Activated naive CD4-positive, alpha-beta T cell treated with anti-CD3 and anti-CD28 coated beads, Interleukin-2, amount 50 U/mL, for 24 hours (primary cell): Measurements from ENCODE around the gene IRF2BP1.
"Not testable (repeated sequence)": the region's sequence is repeated elsewhere in the genome, so short reads cannot be mapped to it uniquely, and the experiment has no call there.

ENCODE experiments used
- H3K27ac Mint-ChIP-seq: one replicate; pipeline ENCODE4 v1.8.0; 2021; ENCODE audit warnings: mild to moderate bottlenecking, mixed read lengths
- H3K27me3 Mint-ChIP-seq: one replicate; pipeline ENCODE4 v1.8.0; 2021; ENCODE audit warnings: mixed read lengths
- H3K36me3 Mint-ChIP-seq: one replicate; pipeline ENCODE4 v1.8.0; 2021; ENCODE audit warnings: mixed read lengths
- H3K4me1 Mint-ChIP-seq: one replicate; pipeline ENCODE4 v1.8.0; 2021; ENCODE audit warnings: mixed read lengths
- H3K4me3 Mint-ChIP-seq: one replicate; pipeline ENCODE4 v1.8.0; 2021; ENCODE audit warnings: mild to moderate bottlenecking, mixed read lengths
- H3K9me3 Mint-ChIP-seq: one replicate; pipeline ENCODE4 v1.8.0; 2021; ENCODE audit warnings: mixed read lengths

IRF2BP1 gene

DNA sequence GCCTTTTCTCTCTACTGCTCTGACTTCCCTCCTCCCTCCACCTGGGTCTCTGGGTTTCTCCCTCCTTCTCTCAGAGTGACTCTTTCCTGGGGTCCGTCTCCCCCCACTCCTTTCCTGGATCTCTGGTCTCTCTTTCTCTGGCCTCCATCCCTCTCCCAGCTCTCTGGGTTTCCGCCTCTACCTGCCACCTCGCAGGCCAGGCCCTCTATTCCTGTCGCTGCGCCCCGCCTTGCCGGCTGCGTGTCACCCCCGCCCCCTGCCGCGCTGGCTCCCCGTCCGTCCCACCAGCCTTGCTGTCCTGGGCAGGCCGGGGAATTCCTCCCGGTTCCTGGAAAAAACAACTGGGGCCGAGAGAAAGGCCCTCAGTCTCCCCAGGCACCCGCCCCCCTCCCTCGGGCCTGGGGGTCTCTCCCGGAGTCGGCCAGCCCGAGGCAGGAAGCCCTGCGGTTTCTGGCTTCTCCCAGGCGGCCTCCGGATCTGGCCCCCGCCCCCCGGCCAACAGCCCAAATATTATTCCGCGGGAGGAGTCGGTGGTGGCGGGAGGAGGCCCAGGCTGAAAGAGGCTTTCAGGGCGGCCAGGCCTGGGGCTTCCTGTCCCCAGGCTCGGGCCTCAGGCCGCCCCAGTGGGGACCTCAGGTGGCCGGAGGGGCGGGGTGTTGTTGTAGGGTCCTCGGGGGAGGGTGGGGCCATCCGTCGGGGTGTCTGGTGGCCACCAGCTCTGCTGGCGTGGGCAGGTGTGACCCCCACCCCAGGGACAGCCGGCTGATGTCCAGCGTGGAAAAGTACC lies 9.3 kb downstream of the IRF2BP1 start:
- H3K36me3 Mint-ChIP-seq: no peaks in the 10 kb centered on the region
- peak overlapping the region; percentile 0 for H3K27ac Mint-ChIP-seq
- peak overlapping the region; percentile 23 for H3K4me3 Mint-ChIP-seq
- peaks cover 6% of the 10 kb centered on the region for H3K27me3 Mint-ChIP-seq
- H3K9me3 Mint-ChIP-seq: no peaks in the 10 kb centered on the region
- H3K4me1 Mint-ChIP-seq: peaks cover 13% of the 10 kb centered on the region

- peak overlapping the region; percentile 23 for H3K4me3 Mint-ChIP-seq
- no peaks in the 10 kb centered on the region for H3K9me3 Mint-ChIP-seq
- H3K36me3 Mint-ChIP-seq: no peaks in the 10 kb centered on the region
- peaks cover 10% of the 10 kb centered on the region for H3K4me1 Mint-ChIP-seq
- peak overlapping the region; percentile 0 for H3K27ac Mint-ChIP-seq
- H3K27me3 Mint-ChIP-seq: peaks cover 6% of the 10 kb centered on the region
These were observed 9.9 kb downstream of the IRF2BP1 start for GRCh38 chr19:45876161-45876410.

DNA sequence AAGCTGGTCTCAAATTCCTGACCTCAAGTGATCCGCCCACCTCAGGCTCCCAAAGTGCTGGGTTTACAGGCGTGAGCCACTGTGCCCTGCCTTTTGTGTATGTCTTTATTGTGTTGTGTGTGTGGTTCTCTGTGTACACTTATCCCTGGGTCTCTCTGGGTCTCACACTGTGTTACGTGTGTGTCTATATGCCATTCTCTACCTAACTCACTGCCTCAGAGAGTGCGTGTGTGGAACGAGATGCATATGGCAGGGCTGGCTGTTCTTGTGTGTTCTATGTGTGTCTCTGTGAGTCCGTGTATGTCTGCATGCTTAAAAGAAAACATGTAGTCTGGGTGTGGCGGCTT lies 11.3 kb downstream of the IRF2BP1 start:
- Mint-ChIP-seq H3K27me3 (peaks cover 6% of the 10 kb centered on the region), H3K36me3 (no peaks in the 10 kb centered on the region), H3K4me1 (peaks cover 10% of the 10 kb centered on the region), H3K4me3 (no peak overlapping the region), H3K27ac (peak overlapping the region; percentile 84), H3K9me3 (no peaks in the 10 kb centered on the region)

DNA sequence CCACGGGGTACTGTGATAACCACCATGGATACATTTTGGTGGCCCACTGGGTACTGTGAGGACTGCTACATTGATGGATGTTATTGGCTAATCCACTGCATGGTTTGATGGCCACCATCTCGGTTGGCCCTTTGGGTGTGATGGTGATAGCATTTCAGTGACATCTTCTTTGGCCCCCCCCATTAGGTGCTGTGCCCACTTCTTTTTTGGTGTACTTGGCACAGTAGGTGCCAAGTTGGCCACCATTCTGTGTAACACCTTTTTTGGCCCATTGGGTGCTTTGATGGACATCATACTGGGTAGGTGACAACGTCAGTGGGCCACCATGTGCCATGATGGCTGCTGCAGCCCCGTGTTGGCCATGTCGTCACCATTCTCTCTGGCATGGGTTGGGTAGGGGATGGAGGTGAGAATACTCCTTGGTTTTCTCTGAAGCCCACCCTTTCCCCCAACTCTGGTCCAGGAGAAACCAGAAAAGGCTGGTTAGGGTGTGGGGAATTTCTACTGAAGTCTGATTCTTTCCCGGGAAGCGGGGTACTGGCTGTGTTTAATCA lies 12.6 kb downstream of the IRF2BP1 start:
- H3K27me3 Mint-ChIP-seq: peaks cover 6% of the 10 kb centered on the region
- no peaks in the 10 kb centered on the region for H3K9me3 Mint-ChIP-seq
- peaks cover 10% of the 10 kb centered on the region for H3K4me1 Mint-ChIP-seq
- no peak overlapping the region for H3K4me3 Mint-ChIP-seq
- H3K36me3 Mint-ChIP-seq: no peaks in the 10 kb centered on the region
- no peak overlapping the region for H3K27ac Mint-ChIP-seq

DNA sequence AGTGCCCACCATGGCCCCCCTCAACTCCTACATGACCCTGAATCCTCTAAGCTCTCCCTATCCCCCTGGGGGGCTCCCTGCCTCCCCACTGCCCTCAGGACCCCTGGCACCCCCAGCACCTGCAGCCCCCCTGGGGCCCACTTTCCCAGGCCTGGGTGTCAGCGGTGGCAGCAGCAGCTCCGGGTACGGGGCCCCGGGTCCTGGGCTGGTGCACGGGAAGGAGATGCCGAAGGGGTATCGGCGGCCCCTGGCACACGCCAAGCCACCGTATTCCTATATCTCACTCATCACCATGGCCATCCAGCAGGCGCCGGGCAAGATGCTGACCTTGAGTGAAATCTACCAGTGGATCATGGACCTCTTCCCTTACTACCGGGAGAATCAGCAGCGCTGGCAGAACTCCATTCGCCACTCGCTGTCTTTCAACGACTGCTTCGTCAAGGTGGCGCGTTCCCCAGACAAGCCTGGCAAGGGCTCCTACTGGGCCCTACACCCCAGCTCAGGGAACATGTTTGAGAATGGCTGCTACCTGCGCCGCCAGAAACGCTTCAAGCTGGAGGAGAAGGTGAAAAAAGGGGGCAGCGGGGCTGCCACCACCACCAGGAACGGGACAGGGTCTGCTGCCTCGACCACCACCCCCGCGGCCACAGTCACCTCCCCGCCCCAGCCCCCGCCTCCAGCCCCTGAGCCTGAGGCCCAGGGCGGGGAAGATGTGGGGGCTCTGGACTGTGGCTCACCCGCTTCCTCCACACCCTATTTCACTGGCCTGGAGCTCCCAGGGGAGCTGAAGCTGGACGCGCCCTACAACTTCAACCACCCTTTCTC lies 13.6 kb downstream of the IRF2BP1 start:
- Mint-ChIP-seq H3K36me3 (no peaks in the 10 kb centered on the region), H3K4me3 (no peak overlapping the region), H3K4me1 (peaks cover 9% of the 10 kb centered on the region), H3K9me3 (no peaks in the 10 kb centered on the region), H3K27ac (no peak overlapping the region), H3K27me3 (peaks cover 6% of the 10 kb centered on the region)

DNA sequence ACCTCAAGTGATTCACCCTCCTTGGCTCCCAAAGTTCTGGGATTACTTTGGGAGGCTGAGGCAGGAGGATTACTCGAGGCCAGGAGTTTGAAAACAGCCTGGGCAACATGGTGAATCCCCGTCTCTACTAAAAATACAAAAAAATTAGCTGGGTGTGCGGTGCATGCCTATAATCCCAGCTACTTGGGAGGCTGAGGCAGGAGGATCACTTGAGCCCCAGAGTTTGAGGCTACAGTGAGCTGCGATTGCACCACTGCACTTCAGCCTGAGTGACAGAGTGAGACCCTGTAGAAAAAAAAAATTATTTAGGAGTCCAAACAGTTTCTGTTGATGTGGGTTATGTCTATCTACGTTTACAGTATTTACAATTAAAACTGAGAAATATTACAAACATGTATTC lies 15.1 kb downstream of the IRF2BP1 start:
- no peaks in the 10 kb centered on the region for H3K36me3 Mint-ChIP-seq
- H3K27ac Mint-ChIP-seq: no peak overlapping the region
- H3K4me3 Mint-ChIP-seq: no peak overlapping the region
- no peaks in the 10 kb centered on the region for H3K4me1 Mint-ChIP-seq
- H3K27me3 Mint-ChIP-seq: peaks cover 4% of the 10 kb centered on the region
- H3K9me3 Mint-ChIP-seq: no peaks in the 10 kb centered on the region

DNA sequence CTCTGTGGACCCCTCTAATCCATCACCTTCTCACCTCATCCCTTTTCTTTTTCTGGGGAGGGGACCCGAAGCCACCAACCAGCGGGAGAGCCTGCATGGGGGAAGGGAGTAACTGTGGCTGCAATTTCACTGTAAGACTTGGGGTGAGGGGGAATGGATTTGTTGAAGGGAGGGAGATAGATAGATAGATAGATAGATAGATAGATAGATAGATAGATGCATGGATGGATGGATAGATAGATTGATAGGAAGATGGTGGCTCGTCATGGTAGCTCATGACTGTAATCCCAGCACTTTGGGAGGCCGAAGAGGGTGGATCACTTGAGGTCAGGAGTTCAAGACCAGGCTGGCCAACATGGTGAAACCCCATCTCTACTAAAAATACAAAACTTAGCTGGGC lies 18.7 kb downstream of the IRF2BP1 start:
- not testable (repeated sequence) for H3K36me3 Mint-ChIP-seq, H3K9me3 Mint-ChIP-seq, H3K27ac Mint-ChIP-seq, H3K4me3 Mint-ChIP-seq
- Mint-ChIP-seq H3K27me3 (peaks cover 13% of the 10 kb centered on the region), H3K4me1 (peaks cover 11% of the 10 kb centered on the region)

GRCh38 chr19:45866400-45867176 lies 19.4 kb downstream of the IRF2BP1 start:
- Mint-ChIP-seq H3K36me3 (no peaks in the 10 kb centered on the region), H3K27me3 (peaks cover 13% of the 10 kb centered on the region), H3K9me3 (no peaks in the 10 kb centered on the region), H3K4me1 (peaks cover 16% of the 10 kb centered on the region), H3K4me3 (no peak overlapping the region), H3K27ac (no peak overlapping the region)

- Mint-ChIP-seq H3K36me3 (peaks cover 2% of the 10 kb centered on the region), H3K27me3 (peaks cover 13% of the 10 kb centered on the region), H3K4me1 (peaks cover 21% of the 10 kb centered on the region), H3K4me3 (no peak overlapping the region), H3K9me3 (no peaks in the 10 kb centered on the region), H3K27ac (no peak overlapping the region)
These were observed 20.5 kb downstream of the IRF2BP1 start for GRCh38 chr19:45865269-45865948.

DNA sequence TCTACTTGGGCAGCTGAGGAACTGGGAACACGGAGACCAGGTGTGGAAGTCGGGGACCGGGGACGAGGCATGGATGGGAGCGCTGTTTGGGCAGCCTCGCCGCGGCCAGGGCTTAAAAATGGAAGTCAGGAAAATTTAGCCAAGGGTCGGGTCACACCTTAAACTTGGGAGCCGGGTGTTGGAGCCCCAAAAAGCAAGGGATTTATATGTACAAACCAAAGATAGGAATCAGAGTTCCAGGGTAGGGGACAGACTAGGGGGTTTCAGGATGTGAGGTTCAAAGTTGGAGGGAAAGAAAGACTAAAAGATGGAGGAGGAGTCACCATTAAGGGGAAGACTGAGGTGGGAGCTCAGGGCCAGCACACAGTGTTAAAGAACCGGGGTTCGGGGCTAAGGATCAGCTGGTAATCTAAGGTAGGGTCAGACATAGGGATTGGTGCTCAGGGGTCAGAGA lies 21.3 kb downstream of the IRF2BP1 start:
- Mint-ChIP-seq H3K9me3 (no peaks in the 10 kb centered on the region), H3K27me3 (peaks cover 13% of the 10 kb centered on the region), H3K4me1 (peaks cover 24% of the 10 kb centered on the region), H3K4me3 (peak overlapping the region; percentile 60), H3K27ac (peak overlapping the region; percentile 76), H3K36me3 (peaks cover 2% of the 10 kb centered on the region)

DNA sequence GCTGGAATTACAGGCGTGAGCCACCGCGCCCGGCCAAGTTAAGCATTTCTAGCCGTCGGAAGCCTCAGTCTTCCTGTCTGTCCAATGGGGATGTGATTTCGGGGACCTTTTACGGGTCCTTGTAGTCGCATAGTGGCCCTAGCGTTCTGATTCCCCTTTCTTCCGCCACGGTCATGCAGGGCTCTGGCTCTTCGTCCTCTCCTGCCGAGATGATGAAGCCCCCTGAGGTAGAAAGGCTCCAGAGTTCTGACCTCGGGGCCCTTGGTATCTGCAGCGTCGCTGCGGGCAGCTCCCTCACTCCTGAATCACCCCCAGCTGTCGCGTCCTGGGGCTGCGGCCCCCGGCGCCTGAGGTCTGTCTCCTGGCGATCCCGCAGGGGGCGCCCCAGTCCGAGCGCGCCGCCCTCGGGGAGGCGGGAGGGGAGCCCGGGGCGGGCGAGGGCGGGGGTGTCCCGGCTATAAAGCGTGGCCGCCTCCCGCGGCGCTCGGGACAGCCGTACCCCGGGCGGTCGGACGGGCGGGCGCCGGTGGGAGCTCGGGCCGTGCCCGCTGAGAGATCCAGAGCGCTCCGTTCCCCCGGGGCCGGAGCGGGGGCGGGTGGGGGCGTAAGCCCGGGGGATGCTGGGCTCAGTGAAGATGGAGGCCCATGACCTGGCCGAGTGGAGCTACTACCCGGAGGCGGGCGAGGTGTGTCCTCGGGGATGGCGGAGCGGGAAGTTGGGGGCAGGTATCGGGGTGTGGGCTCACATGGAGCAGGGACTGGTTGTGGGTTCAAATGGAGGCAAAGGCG lies 21.9 kb downstream of the IRF2BP1 start, which contains the start of gene FOXA3:
Gene FOXA3 (plus strand): TSS at position 487 of the 789 bp plus-strand sequence. CDS start 131 bp downstream, at position 618.
- peak within 1 kb of the TSS; percentile 94 for H3K27ac Mint-ChIP-seq
- H3K4me1 Mint-ChIP-seq: peaks cover 25% of the 10 kb centered on the region
- peak within 1 kb of the TSS; percentile 94 for H3K4me3 Mint-ChIP-seq
- H3K27me3 Mint-ChIP-seq: peaks cover 13% of the 10 kb centered on the region
- no peaks in the 10 kb centered on the region for H3K9me3 Mint-ChIP-seq
- peaks cover 2% of the 10 kb centered on the region for H3K36me3 Mint-ChIP-seq

DNA sequence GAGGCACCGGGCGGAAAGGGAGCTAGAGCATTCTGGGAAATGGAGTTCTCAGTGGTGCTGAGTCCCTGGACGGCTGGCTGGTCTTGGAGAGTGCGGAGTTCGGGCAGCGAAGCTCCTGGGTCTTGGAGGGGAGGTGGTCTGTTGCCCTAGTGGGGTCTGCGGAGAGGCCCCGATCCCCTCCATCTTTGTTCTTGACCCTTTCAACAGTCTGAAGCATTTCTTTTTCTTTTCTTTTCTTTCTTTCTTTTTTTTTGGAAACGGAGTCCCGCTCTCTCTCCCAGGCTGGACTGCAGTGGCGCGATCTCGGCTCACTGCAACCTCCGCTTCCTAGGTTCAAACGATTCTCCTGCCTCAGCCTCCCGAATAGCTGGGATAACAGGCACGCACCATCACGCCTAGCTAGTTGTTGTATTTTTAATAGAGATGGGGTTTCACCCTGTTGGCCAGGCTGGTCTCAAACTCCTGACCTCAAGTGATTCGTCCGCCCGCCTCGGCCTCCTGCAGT lies 22.6 kb downstream of the IRF2BP1 start:
- H3K4me3 Mint-ChIP-seq: peak overlapping the region; percentile 94
- H3K36me3 Mint-ChIP-seq: peaks cover 2% of the 10 kb centered on the region
- H3K9me3 Mint-ChIP-seq: no peaks in the 10 kb centered on the region
- H3K27ac Mint-ChIP-seq: peak overlapping the region; percentile 94
- peaks cover 29% of the 10 kb centered on the region for H3K4me1 Mint-ChIP-seq
- H3K27me3 Mint-ChIP-seq: peaks cover 13% of the 10 kb centered on the region

- Mint-ChIP-seq H3K27ac (peak within 1 kb of the TSS; percentile 94), H3K9me3 (no peaks in the 10 kb centered on the region), H3K36me3 (peaks cover 2% of the 10 kb centered on the region), H3K4me3 (peak within 1 kb of the TSS; percentile 94), H3K4me1 (peaks cover 34% of the 10 kb centered on the region), H3K27me3 (peaks cover 13% of the 10 kb centered on the region)
These were observed 23.2 kb downstream of the IRF2BP1 start, which contains the start of gene SYMPK for GRCh38 chr19:45862564-45863334. Gene SYMPK, minus strand, starts transcription at chr19:45863147. Its CDS starts 8,652 bp downstream, at chr19:45854495.

- Mint-ChIP-seq H3K4me3 (peak overlapping the region; percentile 94), H3K36me3 (peaks cover 2% of the 10 kb centered on the region), H3K27ac (peak overlapping the region; percentile 94), H3K9me3 (no peaks in the 10 kb centered on the region), H3K4me1 (peaks cover 34% of the 10 kb centered on the region), H3K27me3 (peaks cover 13% of the 10 kb centered on the region)
These were observed 23.7 kb downstream of the IRF2BP1 start for GRCh38 chr19:45862271-45862563.
